Endothelial cell of umbilical vein (primary cell): ENCODE data around the gene GLMN.

Experiments
- CTCF ChIP-seq, 2 donors: IDR thresholded peaks; 1 replicate in 1 of 2; 2 replicates in 1 of 2; pipeline ENCODE4 v1.5.1; 2011; ENCODE audit warnings: low read length in 2 of 2, mild to moderate bottlenecking in 2 of 2, moderate library complexity in 2 of 2, control low read depth in 1 of 2, inconsistent platforms in 1 of 2, low read depth in 1 of 2; ENCODE audit not compliant: insufficient read depth in 1 of 2; ENCODE audit errors: extremely low read depth in 1 of 2
- GATA2 ChIP-seq: IDR thresholded peaks from 2 replicates; pipeline ENCODE4 v1.7.0; 2011; ENCODE audit warnings: low read depth, mild to moderate bottlenecking, moderate library complexity, mixed read lengths, low read length; ENCODE audit not compliant: insufficient read length, insufficient read depth
- JUN ChIP-seq: IDR thresholded peaks from 2 replicates; pipeline ENCODE4 v1.6.1; 2011; ENCODE audit warnings: borderline replicate concordance, low read depth; ENCODE audit not compliant: insufficient read length, insufficient read depth
- POLR2A ChIP-seq: IDR thresholded peaks from 2 replicates; pipeline ENCODE4 v1.6.1; 2012; ENCODE audit warnings: low read depth, mild to moderate bottlenecking, control low read depth, low read length
- POLR2AphosphoS5 ChIP-seq: IDR thresholded peaks from 2 replicates; pipeline ENCODE4 v1.6.1; 2012; ENCODE audit warnings: low read depth, mild to moderate bottlenecking, control low read depth, low read length, moderate library complexity; ENCODE audit not compliant: insufficient read depth
- TF ChIP-seq, protein P1 (sequence below): IDR thresholded peaks from 2 replicates; pipeline ENCODE4 v1.6.1; 2011; ENCODE audit not compliant: insufficient read depth, insufficient read length

DNA sequence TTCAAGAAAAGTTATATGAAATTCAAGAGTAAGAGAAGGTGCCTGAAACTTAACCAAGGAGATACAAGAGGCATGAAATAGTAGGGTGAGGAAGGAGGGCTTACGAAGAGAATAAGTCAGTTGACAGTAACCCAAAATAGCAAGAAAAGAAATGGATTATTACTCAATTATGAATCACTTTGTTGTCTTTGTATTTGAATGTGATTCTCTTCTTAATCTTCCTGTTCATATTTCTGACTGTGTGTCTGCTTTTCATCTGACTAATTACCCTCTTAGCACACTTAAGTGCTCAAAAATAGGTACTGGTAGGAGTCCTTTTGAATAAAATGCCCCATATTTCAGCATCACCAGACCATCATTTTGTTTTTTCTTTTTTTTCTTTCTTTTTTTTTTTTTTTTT lies 39.4 kb downstream of the GLMN start:
- TF ChIP-seq CTCF (IDR thresholded peaks at IDR 0.05; ENCODE audit: extremely low read depth in 1 of 2, insufficient read depth in 1 of 2, low read depth in 1 of 2, low read length in 2 of 2) (no peak), POLR2A (no peak), GATA2 (no peak), JUN (no peak), POLR2AphosphoS5 (no peak)
- TF ChIP-seq, protein P1, sequence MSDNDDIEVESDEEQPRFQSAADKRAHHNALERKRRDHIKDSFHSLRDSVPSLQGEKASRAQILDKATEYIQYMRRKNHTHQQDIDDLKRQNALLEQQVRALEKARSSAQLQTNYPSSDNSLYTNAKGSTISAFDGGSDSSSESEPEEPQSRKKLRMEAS, result no peak
